ENCODE results near the gene AADACL4.

Gene AADACL4

DNA sequence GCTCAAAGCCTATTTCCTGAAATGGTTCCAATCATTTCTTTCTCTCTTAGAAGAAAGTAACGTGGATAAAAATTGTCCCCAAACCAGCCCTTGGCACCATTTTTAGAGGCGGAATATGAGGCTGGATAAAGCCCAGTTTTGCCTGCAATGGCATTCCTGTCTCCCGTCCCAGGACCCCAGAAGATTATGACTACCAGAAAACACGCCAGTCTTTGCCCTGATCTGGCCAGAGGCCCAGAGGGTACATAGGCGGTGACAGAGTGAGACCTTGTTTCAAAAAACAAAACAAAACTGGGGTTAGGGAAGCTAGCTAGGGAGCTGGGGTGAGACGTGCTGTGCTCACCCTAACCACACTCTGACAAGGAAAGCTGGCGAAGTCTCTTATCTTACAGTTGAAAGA, at the start of gene AADACL4:
AADACL4 (plus strand) TSS at position 301 of the 400 bp plus-strand sequence. CDS start 462 bp downstream, outside the sequence.
- H3K4me3 ChIP-seq (ENCODE audit: low read depth, low read length) = no peak within 1 kb of the TSS
- no peak for DNase-seq (ENCODE audit: low read depth)
- TF ChIP-seq CTCF (IDR thresholded peaks at IDR 0.05; ENCODE audit: low read depth, low read length, missing control alignments) = no peak

DNA sequence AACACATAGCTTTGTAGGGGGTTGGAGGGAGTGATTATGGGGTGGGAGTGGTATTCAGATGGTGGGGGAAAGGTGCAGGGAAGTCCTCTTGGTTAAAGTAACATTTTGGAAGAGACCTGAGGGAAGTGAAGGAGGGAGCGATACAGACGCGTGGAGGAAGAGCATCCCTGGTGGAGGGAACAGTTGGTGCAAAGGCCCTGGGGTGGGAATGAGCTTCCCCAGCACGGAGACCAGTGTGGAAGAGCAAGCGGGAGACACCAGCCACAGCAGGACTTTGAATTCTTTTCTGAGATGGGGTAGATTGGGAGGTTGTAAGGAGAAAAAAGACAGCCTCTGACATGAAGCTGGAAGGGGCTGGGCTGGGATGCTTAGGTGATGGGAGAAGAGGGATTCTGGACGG, 49.4 kb upstream of the AADACL4 start:
- no peak for TF ChIP-seq CTCF (IDR thresholded peaks at IDR 0.05; ENCODE audit: low read depth, low read length, missing control alignments)
- DNase-seq (ENCODE audit: low read depth) = no peak
- H3K4me3 ChIP-seq (ENCODE audit: low read depth, low read length) = no peak overlapping the region

- no peak overlapping the region for H3K4me3 ChIP-seq (ENCODE audit: low read depth, low read length)
- no peak for TF ChIP-seq CTCF (IDR thresholded peaks at IDR 0.05; ENCODE audit: low read depth, low read length, missing control alignments)
- DNase-seq (ENCODE audit: low read depth) = no peak
These were observed 48.7 kb upstream of the AADACL4 start for GRCh38 chr1:12594966-12595756.

DNA sequence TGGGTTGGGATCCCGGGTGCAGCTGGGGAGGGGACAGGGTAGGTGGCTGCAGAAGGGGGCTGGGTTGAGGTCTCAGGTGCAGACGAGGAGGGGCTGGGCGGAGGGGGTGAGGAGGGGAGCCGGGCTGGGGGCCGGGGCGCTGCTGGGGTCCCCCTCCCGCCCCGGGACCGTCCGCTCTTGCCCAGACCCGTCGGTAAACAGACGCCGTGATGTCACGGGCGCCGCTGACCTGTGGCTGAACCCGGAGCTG, 48.2 kb upstream of the AADACL4 start:
- no peak for DNase-seq (ENCODE audit: low read depth)
- no peak overlapping the region for H3K4me3 ChIP-seq (ENCODE audit: low read depth, low read length)
- TF ChIP-seq CTCF (IDR thresholded peaks at IDR 0.05; ENCODE audit: low read depth, low read length, missing control alignments) = no peak

- no peak overlapping the region for H3K4me3 ChIP-seq (ENCODE audit: low read depth, low read length)
- no peak for TF ChIP-seq CTCF (IDR thresholded peaks at IDR 0.05; ENCODE audit: low read depth, low read length, missing control alignments)
- no peak for DNase-seq (ENCODE audit: low read depth)
These were observed 47.7 kb upstream of the AADACL4 start for GRCh38 chr1:12596007-12596821.

DNA sequence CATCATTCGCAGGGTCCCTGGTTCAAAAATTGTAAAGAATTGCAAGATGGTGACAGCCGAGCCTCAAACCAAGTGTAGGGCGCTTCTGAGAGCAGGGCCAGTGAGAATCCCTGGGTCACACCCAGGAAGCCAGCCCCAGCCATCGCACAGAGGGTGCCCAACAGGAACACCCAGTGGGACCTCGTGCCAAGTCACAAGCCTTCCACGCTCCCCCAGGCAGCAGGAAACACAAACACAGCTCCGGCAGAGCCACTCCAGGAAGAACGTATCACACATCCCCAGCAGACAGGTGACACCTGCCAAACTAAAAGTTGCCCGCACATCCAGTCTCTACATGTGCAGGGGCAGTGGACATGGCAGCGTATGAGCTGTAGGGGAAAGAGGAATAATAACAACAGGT, 46.1 kb upstream of the AADACL4 start:
- no peak for DNase-seq (ENCODE audit: low read depth)
- no peak for TF ChIP-seq CTCF (IDR thresholded peaks at IDR 0.05; ENCODE audit: low read depth, low read length, missing control alignments)
- no peak overlapping the region for H3K4me3 ChIP-seq (ENCODE audit: low read depth, low read length)
